ENCODE data around the gene MIB1. TPM values are rescaled to one million over a fixed set of nuclear protein-coding genes. Genes with fewer than 3 reads are reported as not detected.

The MIB1 gene
- total RNA-seq, 2 experiments from 2014 or later: 34.6 to 37.4 TPM

DNA sequence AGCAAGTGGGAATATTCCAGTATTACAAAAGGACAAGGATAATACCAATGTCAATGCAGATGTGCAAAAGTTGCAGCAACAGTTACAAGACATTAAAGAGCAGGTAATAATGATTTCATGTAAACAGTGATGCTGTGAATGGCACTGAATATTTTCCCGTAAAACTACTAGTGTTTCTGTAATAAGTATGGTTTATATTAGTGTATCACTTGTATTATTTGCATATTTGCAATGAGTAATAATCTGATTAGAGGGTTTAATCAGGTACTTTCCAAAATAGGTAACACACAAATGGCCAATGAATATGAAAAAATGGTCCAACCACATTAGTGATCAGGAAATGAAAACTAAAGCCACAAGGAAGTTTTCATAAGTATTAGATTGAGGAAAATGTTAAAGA is 118.0 kb downstream of the MIB1 start:
- TF ChIP-seq, protein P1, sequence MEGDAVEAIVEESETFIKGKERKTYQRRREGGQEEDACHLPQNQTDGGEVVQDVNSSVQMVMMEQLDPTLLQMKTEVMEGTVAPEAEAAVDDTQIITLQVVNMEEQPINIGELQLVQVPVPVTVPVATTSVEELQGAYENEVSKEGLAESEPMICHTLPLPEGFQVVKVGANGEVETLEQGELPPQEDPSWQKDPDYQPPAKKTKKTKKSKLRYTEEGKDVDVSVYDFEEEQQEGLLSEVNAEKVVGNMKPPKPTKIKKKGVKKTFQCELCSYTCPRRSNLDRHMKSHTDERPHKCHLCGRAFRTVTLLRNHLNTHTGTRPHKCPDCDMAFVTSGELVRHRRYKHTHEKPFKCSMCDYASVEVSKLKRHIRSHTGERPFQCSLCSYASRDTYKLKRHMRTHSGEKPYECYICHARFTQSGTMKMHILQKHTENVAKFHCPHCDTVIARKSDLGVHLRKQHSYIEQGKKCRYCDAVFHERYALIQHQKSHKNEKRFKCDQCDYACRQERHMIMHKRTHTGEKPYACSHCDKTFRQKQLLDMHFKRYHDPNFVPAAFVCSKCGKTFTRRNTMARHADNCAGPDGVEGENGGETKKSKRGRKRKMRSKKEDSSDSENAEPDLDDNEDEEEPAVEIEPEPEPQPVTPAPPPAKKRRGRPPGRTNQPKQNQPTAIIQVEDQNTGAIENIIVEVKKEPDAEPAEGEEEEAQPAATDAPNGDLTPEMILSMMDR (IDR thresholded peaks at IDR 0.05): no peak
- Mint-ChIP-seq H3K27ac (no peak overlapping the region), H3K36me3 (ENCODE audit: low read depth) (peaks cover 38% of the 10 kb centered on the region), H3K4me1 (ENCODE audit: low read depth) (no peaks in the 10 kb centered on the region), H3K27me3 (no peaks in the 10 kb centered on the region), H3K9me3 (no peaks in the 10 kb centered on the region), H3K4me3 (no peak overlapping the region)
- ATAC-seq (no peak), DNase-seq (no peak)
- ChIA-PET POLR2A (no interaction called here), CTCF (no interaction called here)
- intact Hi-C loops (cut with micrococcal nuclease): loop anchor here (10.0 kb wide), 1 partner anchor 174 kb away; no protein-coding TSS in a partner anchor

DNA sequence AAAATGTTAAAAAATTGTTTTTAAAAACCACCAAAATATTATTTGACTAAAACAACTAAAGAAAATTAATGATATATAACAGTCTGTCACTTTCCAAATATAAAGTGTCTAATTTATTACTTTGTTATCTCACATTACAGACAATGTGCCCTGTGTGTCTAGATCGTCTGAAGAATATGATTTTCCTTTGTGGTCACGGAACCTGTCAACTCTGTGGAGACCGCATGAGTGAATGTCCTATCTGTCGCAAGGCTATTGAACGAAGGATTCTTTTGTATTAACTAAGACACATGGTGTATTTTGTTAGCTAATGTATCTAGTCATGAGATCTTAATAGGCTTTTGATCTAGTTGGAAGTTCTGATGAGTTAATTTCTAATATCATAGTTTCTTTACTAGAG is 123.8 kb downstream of the MIB1 start:
- ATAC-seq: no peak
- Mint-ChIP-seq H3K4me3 (no peak overlapping the region), H3K27ac (no peak overlapping the region), H3K27me3 (no peaks in the 10 kb centered on the region), H3K9me3 (no peaks in the 10 kb centered on the region), H3K36me3 (ENCODE audit: low read depth) (peaks cover 26% of the 10 kb centered on the region), H3K4me1 (ENCODE audit: low read depth) (no peaks in the 10 kb centered on the region)
- intact Hi-C loops (cut with micrococcal nuclease): no loop called here
- ChIA-PET POLR2A (no interaction called here), CTCF (no interaction called here)
- TF ChIP-seq, protein P1 (IDR thresholded peaks at IDR 0.05): no peak
- DNase-seq: no peak

GRCh38 chr18:21865043-21865442 is 124.5 kb downstream of the MIB1 start:
- no peaks in the 10 kb centered on the region for H3K4me1 Mint-ChIP-seq (ENCODE audit: low read depth)
- DNase-seq (no peak), ATAC-seq (no peak)
- ChIA-PET CTCF (no interaction called here), POLR2A (no interaction called here)
- no peaks in the 10 kb centered on the region for H3K9me3 Mint-ChIP-seq
- no peaks in the 10 kb centered on the region for H3K27me3 Mint-ChIP-seq
- TF ChIP-seq, protein P1 (IDR thresholded peaks at IDR 0.05): no peak
- intact Hi-C loops (cut with micrococcal nuclease): no loop called here
- H3K27ac Mint-ChIP-seq: no peak overlapping the region
- no peak overlapping the region for H3K4me3 Mint-ChIP-seq
- peaks cover 22% of the 10 kb centered on the region for H3K36me3 Mint-ChIP-seq (ENCODE audit: low read depth)

DNA sequence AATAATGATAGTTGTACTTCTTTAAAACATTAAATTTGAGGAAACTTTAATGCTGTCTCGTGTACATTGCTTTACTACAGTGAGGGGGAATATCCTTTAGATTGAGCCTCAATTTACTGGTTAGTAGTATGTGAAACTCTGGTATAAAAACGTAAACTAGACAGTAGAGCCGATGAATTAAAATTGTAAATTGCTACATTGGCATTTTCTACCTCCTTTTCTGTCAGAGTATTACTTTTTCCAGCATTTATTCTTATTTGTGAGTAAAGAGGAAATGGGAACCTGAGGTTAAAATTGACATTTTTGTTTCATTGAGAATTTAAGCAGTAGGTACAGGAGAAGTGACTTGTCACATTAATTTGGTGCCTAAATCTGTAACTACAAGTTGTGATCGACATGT is 128.2 kb downstream of the MIB1 start:
- no peaks in the 10 kb centered on the region for H3K4me1 Mint-ChIP-seq (ENCODE audit: low read depth)
- TF ChIP-seq, protein P1 (IDR thresholded peaks at IDR 0.05): no peak
- CTCF ChIA-PET: no interaction called here
- no peaks in the 10 kb centered on the region for H3K9me3 Mint-ChIP-seq
- no peak for ATAC-seq
- H3K36me3 Mint-ChIP-seq (ENCODE audit: low read depth): peaks cover 8% of the 10 kb centered on the region
- H3K27ac Mint-ChIP-seq: no peak overlapping the region
- H3K27me3 Mint-ChIP-seq: no peaks in the 10 kb centered on the region
- POLR2A ChIA-PET: no interaction called here
- DNase-seq: no peak
- intact Hi-C loops (cut with micrococcal nuclease): no loop called here
- no peak overlapping the region for H3K4me3 Mint-ChIP-seq

DNA sequence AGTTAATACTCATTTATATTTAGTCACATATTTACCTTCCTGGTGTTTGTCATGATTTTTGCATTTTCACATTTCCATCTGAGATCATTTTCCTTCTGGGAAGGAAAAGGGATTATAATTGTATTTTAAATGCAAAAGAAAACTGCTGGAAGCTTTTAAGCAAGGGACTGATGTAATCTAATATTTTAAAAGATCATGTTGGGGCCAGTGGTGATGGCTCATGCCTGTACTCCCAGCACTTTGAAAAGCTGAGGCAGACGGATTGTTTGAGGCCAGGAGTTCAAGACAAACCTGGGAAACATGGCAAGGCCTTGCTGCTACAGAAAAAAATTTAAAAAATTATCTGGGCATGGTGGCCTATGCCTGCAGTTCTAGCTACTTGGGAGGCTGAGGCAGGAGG is 149.0 kb downstream of the MIB1 start:
- H3K9me3 Mint-ChIP-seq: no peaks in the 10 kb centered on the region
- no peaks in the 10 kb centered on the region for H3K4me1 Mint-ChIP-seq (ENCODE audit: low read depth)
- ChIA-PET CTCF (interaction anchor here (1.2 kb wide), 1 partner anchor 44 kb away, joined by 3 read pairs; no protein-coding TSS in a partner anchor), POLR2A (interaction anchor here (0.7 kb wide), 1 partner anchor 630 kb away, joined by 3 read pairs; no protein-coding TSS in a partner anchor)
- peaks cover 6% of the 10 kb centered on the region for H3K27me3 Mint-ChIP-seq
- TF ChIP-seq, protein P1 (IDR thresholded peaks at IDR 0.05): no peak
- ATAC-seq (no peak), DNase-seq (no peak)
- intact Hi-C loops (cut with micrococcal nuclease): no loop called here
- H3K27ac Mint-ChIP-seq: no peak overlapping the region
- H3K36me3 Mint-ChIP-seq (ENCODE audit: low read depth): no peaks in the 10 kb centered on the region
- no peak overlapping the region for H3K4me3 Mint-ChIP-seq

Data from activated CD8-positive, alpha-beta T cell treated with anti-CD3 and anti-CD28 coated beads for 36 hours (primary cell).